ENCODE data around the gene METTL26. TPM values are rescaled to one million over a fixed set of nuclear protein-coding genes. Genes with fewer than 3 reads are reported as not detected.

METTL26 gene
- total and polyA plus RNA-seq, 2 experiments from 2014 or later, result 77.9 to 155 TPM

GRCh38 chr16:652454-653305 is 16.6 kb upstream of the METTL26 start:
- Histone ChIP-seq H3K9me3 (ENCODE audit: low read depth) (no peaks in the 10 kb centered on the region), H3K4me2 (no peak overlapping the region), H3K4me1 (ENCODE audit: insufficient read depth) (peaks cover 17% of the 10 kb centered on the region), H4K20me1 (ENCODE audit: insufficient read depth, poor library complexity, severe bottlenecking) (no peaks in the 10 kb centered on the region), H3K79me2 (peaks cover 10% of the 10 kb centered on the region), H3K27ac (no peak overlapping the region), H3K36me3 (replicated peaks; ENCODE audit: insufficient read depth, low read depth) (no peaks in the 10 kb centered on the region), H3K4me3 (no peak overlapping the region), H3K27me3 (no peaks in the 10 kb centered on the region), H2AFZ (no peak overlapping the region), H3K9me2 (replicated peaks; ENCODE audit: insufficient read depth) (no peaks in the 10 kb centered on the region)
- DNase-seq (ENCODE audit: low spot score), result no peak
- no peak for TF ChIP-seq EZH2phosphoT487 (IDR thresholded peaks at IDR 0.05; ENCODE audit: low read depth, severe bottlenecking, unreplicated experiment)
- TF ChIP-seq EZH2 (IDR thresholded peaks at IDR 0.05; ENCODE audit: borderline replicate concordance), result no peak
- TF ChIP-seq CTCF (IDR thresholded peaks at IDR 0.05; ENCODE audit: poor library complexity), result no peak
- WGBS (ENCODE audit: low lambda C conversion rate, missing lambda C conversion rate), result 92% methylated on average over 26 of the region's 28 CpGs

GRCh38 chr16:651844-652243 is 15.7 kb upstream of the METTL26 start:
- Histone ChIP-seq H2AFZ (no peak overlapping the region), H3K9me2 (replicated peaks; ENCODE audit: insufficient read depth) (no peaks in the 10 kb centered on the region), H3K27ac (no peak overlapping the region), H3K79me2 (peaks cover 16% of the 10 kb centered on the region), H4K20me1 (ENCODE audit: insufficient read depth, poor library complexity, severe bottlenecking) (no peaks in the 10 kb centered on the region), H3K9me3 (ENCODE audit: low read depth) (no peaks in the 10 kb centered on the region), H3K4me1 (ENCODE audit: insufficient read depth) (peaks cover 19% of the 10 kb centered on the region), H3K36me3 (replicated peaks; ENCODE audit: insufficient read depth, low read depth) (no peaks in the 10 kb centered on the region), H3K4me3 (no peak overlapping the region), H3K27me3 (no peaks in the 10 kb centered on the region), H3K4me2 (no peak overlapping the region)
- TF ChIP-seq EZH2 (IDR thresholded peaks at IDR 0.05; ENCODE audit: borderline replicate concordance), result no peak
- no peak for TF ChIP-seq EZH2phosphoT487 (IDR thresholded peaks at IDR 0.05; ENCODE audit: low read depth, severe bottlenecking, unreplicated experiment)
- no peak for TF ChIP-seq CTCF (IDR thresholded peaks at IDR 0.05; ENCODE audit: poor library complexity)
- DNase-seq (ENCODE audit: low spot score), result no peak
- WGBS (ENCODE audit: low lambda C conversion rate, missing lambda C conversion rate), result 92% methylated on average over 22 of the region's 22 CpGs

GRCh38 chr16:649631-650030 is 13.5 kb upstream of the METTL26 start:
- no peaks in the 10 kb centered on the region for H3K9me3 ChIP-seq (ENCODE audit: low read depth)
- H2AFZ ChIP-seq, result peak overlapping the region; percentile 59
- H3K4me2 ChIP-seq, result peak overlapping the region; percentile 94

More at GRCh38 chr16:649631-650030, 13.5 kb upstream of the METTL26 start:
- H3K4me3 ChIP-seq, result peak overlapping the region; percentile 72
- WGBS (ENCODE audit: low lambda C conversion rate, missing lambda C conversion rate), result 13% methylated on average over 26 of the region's 44 CpGs
- no peaks in the 10 kb centered on the region for H3K36me3 ChIP-seq (replicated peaks; ENCODE audit: insufficient read depth, low read depth)
- no peaks in the 10 kb centered on the region for H3K27me3 ChIP-seq
- no peaks in the 10 kb centered on the region for H4K20me1 ChIP-seq (ENCODE audit: insufficient read depth, poor library complexity, severe bottlenecking)
- no peak for DNase-seq (ENCODE audit: low spot score)
- TF ChIP-seq CTCF (IDR thresholded peaks at IDR 0.05; ENCODE audit: poor library complexity) (no peak), EZH2phosphoT487 (IDR thresholded peaks at IDR 0.05; ENCODE audit: low read depth, severe bottlenecking, unreplicated experiment) (no peak), EZH2 (IDR thresholded peaks at IDR 0.05; ENCODE audit: borderline replicate concordance) (no peak)
- peaks cover 36% of the 10 kb centered on the region for H3K79me2 ChIP-seq
- no peak overlapping the region for H3K27ac ChIP-seq
- H3K4me1 ChIP-seq (ENCODE audit: insufficient read depth), result peaks cover 38% of the 10 kb centered on the region
- H3K9me2 ChIP-seq (replicated peaks; ENCODE audit: insufficient read depth), result no peaks in the 10 kb centered on the region
